Activated gamma-delta T cell treated with Interleukin-2 at 50 U/mL for 16 hours (primary cell): Measurements from ENCODE around the gene ANO10.
"Not testable (repeated sequence)": the region's sequence is repeated elsewhere in the genome, so short reads cannot be mapped to it uniquely, and the experiment has no call there.

Source experiments
- DNase-seq: peaks from one replicate; pipeline ENCODE4 v3.0.0-alpha.2; 2020

Gene ANO10

DNA sequence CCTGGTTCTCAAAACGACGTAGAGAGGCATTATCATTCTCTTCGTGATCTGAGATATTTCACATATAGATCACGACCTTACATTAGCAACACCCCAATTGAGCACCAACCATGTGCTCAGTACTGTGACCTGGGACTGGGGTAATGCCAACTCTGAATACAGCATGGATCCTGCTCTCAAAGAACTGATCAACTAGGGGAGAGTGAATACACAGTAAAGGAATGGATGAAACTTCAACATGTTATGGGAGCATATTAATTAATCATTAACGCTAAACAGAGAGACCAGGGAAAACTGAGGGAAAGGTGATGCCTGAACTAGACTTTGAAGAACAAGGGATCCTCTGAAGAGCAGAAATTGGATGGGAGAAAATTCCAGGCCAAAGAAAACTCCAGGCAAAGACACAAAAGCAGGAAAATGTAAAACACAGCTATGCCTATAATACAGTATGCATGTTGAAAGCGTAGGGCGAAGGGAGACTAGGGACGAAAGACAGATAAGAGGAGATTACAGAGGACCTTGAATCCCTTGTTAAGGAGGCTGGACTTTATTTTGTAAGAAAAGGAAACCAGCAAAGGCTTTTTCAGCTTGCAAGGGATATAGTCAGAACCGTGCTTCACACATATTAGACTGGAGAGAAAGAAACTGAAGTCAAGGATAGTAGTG, 105.7 kb downstream of the ANO10 start:
- no peak for DNase-seq

DNA sequence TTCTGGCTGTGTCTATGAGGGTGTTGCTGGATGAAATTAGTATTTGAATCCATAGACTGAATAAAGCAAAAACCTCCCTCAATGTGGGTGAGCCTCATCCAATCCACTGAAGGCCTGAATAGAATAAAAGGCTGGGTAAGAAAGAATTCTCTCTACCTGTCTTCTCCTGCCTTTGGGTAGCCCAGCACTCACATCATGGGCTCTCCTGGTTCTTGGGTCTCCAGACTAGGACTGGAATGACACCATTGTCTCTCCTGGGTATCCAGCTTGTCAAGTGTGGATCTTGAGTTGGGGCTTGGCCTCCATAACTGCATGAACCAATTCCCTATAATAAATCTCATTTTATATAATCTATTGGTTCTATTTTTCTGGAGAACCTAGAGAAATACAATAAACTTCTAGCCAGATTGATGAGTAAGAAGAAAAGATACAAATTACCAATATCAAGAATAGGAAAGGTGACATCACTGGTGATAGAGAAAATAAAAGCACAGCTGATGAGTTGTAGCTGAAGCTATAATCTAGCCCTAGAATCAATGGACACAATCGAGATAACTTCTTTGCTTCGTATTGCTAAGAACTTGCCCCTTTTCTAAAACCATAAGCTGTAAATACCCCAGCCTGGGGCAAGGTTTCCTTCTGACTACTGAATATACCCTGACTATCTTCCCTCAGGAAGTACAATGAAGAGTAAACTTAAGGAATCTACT, 106.4 kb downstream of the ANO10 start:
- no peak for DNase-seq

GRCh38 chr3:43512754-43513404, 108.9 kb downstream of the ANO10 start:
- no peak for DNase-seq

DNA sequence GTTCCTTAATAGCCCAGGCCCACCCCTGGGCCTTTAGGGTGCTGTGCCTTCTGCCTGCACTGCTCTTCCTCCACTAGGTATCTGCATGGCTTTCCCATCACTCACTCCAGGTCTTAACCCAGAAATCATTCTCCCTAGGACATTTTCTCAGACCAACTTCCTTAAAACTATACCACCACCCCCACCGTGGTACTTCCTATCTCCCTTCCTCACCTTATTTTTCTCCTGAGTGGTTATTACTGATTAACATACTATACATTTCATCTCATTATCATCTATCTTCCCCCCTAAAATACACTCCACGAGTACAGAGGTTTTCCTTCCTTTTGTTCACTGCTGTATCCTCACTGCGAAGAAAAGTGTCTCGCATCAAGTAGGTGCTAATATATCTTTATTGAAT, 115.2 kb downstream of the ANO10 start:
- no peak for DNase-seq

- DNase-seq, result no peak
These were observed 116.5 kb downstream of the ANO10 start for GRCh38 chr3:43505351-43505750.

- no peak for DNase-seq
These were observed 118.6 kb downstream of the ANO10 start for GRCh38 chr3:43503067-43503728.

- no peak for DNase-seq
These were observed 122.6 kb downstream of the ANO10 start for GRCh38 chr3:43499256-43499655.

DNA sequence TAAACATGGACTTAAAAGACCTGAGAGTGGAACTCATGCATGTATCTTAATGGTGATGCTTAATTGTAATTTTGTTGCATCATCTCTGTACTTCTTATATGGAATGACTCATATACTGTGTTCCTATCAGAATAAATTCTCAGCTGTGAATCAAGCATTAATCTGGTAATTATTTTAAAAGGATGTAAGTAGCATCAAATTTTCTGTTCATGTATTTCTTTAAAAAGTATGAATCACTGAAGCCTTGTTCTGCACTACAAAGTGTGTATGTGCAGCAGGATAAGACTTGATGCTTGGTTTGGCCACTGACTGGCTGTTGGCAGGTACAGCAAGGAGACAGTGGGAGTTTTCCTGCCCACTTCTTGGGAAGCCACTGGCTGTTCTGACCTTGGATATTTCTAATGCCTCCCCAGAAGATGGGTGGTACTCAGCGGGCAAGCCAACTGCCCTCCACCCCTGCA, 123.9 kb downstream of the ANO10 start:
- no peak for DNase-seq

DNA sequence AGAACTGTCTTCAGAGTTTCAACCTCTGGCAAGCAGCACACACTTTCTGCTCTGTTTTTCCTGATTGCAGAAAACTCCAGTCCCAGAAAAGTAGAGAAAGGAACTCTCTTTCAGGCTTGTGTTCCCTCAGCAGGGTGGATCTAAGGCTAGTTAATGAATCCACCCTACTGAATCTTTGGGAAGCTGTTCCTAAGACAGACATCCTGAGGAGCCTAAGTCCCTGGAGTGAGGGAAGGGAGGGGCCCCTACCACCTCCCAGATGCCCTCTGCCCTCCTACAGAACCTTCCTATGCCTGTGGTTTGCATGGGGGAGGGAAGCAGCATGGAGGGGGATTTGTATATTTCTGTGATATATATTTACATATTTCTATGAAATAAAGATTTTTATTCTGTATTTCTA, 124.4 kb downstream of the ANO10 start:
- no peak for DNase-seq

- no peak for DNase-seq
These were observed 125.0 kb downstream of the ANO10 start for GRCh38 chr3:43496740-43497375.

DNA sequence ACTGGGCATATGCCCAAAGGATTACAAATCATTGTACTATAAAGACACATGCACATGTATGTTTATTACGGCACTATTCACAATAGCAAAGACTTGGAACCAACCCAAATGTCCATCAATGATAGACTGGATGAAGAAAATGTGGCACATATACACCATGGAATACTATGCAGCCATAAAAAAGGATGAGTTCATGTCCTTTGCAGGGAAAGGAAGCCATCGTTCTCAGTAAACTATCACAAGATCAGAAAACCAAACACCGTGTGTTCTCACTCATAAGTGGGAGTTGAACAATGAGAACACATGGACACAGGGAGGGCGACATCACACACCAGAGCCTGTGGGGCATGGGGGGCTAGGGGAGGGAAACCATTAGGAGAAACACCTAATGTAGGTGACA, 128.9 kb downstream of the ANO10 start:
- not testable (repeated sequence) for DNase-seq

- DNase-seq, result not testable (repeated sequence)
These were observed 130.0 kb downstream of the ANO10 start for GRCh38 chr3:43491807-43492206.

DNA sequence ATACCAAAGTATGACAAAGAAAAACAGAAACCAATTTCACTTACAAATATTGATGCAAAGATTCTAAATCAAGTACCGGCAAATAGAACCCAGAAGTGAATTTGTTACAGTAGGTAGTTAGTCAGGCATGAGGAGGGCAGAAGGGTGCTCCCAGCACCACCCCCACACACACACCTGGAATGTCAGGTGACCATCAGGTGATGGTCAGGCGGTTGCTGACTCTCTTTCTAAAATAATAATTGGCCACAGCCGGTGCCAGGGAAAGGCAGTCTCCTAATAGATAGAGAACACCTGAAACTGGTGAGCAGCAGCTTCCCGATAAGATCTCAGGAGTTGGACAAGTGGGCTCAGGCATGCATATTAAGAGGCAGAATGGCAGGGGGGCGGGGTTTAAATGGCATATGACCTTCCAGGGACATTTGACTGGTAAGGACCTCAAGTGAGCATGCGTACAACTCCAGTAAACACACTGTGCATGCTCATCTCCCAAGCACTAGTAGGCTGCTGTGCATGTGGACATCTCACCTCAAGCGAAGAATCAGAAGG, 131.1 kb downstream of the ANO10 start:
- no peak for DNase-seq

DNA sequence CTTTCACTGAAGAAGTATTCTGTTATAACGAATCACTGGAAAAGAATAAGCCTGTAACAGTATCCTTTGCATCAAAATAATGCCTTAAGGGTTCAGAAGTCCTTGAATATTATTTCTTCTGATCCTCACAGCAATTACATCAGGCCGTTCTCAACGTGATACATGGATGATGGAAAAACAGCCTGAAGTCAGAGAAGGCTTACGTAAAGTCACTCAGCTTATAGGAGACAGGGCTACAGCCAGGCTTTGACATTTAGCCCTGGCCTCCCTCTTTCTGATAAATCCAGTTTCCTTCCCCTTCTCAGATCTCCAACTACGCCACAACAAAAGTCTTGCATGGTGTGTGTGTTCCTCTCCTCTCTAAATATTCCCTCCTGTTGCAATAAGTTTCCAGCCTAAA, 131.9 kb downstream of the ANO10 start:
- no peak for DNase-seq

DNA sequence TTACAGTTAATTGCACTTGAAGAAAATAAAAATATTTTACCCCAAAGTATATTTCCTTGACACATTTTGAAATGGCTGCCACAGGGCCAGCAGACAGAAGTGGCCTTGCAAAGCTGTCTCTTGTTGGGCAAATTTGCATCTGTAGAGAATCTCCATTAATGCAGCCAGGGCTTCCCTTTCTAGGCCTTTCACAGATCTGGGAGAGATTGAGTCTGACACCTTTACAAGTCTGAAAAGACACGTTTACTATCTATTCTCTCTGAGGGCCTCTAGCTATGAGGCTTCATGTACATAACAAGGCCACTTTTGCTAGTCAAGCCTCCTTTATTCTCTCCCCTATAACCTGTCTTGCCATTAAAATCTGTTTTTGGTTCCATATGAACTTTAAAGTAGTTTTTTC, 135.9 kb downstream of the ANO10 start:
- DNase-seq, result no peak

GRCh38 chr3:43484926-43485488, 136.8 kb downstream of the ANO10 start:
- DNase-seq, result no peak

DNA sequence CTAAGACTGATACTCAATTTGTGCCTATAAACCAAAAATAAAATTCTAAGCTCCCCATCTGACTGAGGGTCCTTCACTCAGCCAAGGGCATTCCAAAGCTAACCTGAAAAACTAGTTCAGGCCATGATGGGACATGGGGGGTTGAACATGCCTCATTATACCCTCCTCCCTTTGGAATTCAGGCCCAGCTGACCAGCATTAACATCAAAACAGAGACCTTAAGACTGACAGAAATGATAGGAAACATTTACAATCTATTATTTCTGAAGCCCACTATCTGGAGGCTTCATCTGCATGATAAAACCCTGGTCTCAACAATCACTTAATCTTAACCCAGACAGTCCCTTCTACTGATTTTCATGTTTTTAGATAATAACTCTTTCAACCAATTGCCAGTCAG, 140.4 kb downstream of the ANO10 start:
- no peak for DNase-seq

DNA sequence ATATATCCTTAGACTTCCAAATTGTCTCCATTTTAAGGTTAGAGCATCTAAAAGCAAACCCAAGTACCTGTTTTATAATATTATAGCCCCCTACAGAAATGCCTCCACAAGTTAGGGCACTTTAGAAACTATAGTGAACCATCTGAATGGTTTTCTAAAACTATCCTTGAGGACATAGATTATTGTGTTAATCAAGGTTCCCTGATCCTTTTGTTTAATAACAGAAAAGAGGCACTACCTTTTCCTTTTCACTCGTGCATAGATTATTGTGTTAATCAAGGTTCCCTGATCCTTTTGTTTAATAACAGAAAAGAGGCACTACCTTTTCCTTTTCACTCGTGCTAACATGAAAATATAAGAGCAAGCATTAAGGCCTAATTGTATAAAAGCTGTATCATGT, 143.0 kb downstream of the ANO10 start:
- not testable (repeated sequence) for DNase-seq

GRCh38 chr3:43478118-43478785, 143.6 kb downstream of the ANO10 start:
- DNase-seq, result no peak

- DNase-seq, result peak; percentile 70
These were observed 144.2 kb downstream of the ANO10 start for GRCh38 chr3:43477600-43477999.

GRCh38 chr3:43473737-43474136, 148.1 kb downstream of the ANO10 start:
- DNase-seq, result no peak

- DNase-seq, result no peak
These were observed 148.6 kb downstream of the ANO10 start for GRCh38 chr3:43473244-43473643.
